Activated naive CD4-positive, alpha-beta T cell treated with anti-CD3 and anti-CD28 coated beads for 36 hours (primary cell): ENCODE data around the gene SYTL2. TPM values are rescaled to one million over a fixed set of nuclear protein-coding genes. Genes with fewer than 3 reads are reported as not detected.
A peak's percentile ranks its signal among the peaks of the same experiment; 100 is the strongest.
"Not testable (repeated sequence)": the region's sequence is repeated elsewhere in the genome, so short reads cannot be mapped to it uniquely, and the experiment has no call there.

Source experiments
- CTCF ChIA-PET: fragments of 350-600 bp; sonication (Branson Sonifier 250); formaldehyde crosslinking; loops from one replicate; lab custom pipeline; 2021; ENCODE audit warnings: antibody characterized with exemption; lab: Charles Lee
- DNase-seq: peaks from one replicate; pipeline ENCODE4 v3.0.0-alpha.2; 2020
- H3K27ac Mint-ChIP-seq: one replicate; pipeline ENCODE4 v1.8.0; 2021; ENCODE audit warnings: mild to moderate bottlenecking, mixed read lengths
- H3K27me3 Mint-ChIP-seq: one replicate; pipeline ENCODE4 v1.8.0; 2021; ENCODE audit warnings: low read depth, mixed read lengths
- H3K36me3 Mint-ChIP-seq: one replicate; pipeline ENCODE4 v1.8.0; 2021; ENCODE audit warnings: low read depth, mixed read lengths
- H3K4me1 Mint-ChIP-seq: one replicate; pipeline ENCODE4 v1.8.0; 2021; ENCODE audit warnings: low read depth, mixed read lengths
- H3K4me3 Mint-ChIP-seq: one replicate; pipeline ENCODE4 v1.8.0; 2021; ENCODE audit warnings: mild to moderate bottlenecking, moderate library complexity, mixed read lengths
- H3K9me3 Mint-ChIP-seq: one replicate; pipeline ENCODE4 v1.8.0; 2021; ENCODE audit warnings: mixed read lengths
- intact Hi-C: fragments of 100-400 bp; cut with micrococcal nuclease; formaldehyde crosslinking; loops from one replicate; pipeline ENCODE4 v1.15.1; 2023
- total RNA-seq, 2 experiments: library from RNA; stranded (reverse); gene quantifications; one replicate each; pipeline ENCODE4 v1.2.3, GENCODE V29; 2021

SYTL2 gene
- total RNA-seq, 2 experiments from 2014 or later, result 13.8 to 13.9 TPM

DNA sequence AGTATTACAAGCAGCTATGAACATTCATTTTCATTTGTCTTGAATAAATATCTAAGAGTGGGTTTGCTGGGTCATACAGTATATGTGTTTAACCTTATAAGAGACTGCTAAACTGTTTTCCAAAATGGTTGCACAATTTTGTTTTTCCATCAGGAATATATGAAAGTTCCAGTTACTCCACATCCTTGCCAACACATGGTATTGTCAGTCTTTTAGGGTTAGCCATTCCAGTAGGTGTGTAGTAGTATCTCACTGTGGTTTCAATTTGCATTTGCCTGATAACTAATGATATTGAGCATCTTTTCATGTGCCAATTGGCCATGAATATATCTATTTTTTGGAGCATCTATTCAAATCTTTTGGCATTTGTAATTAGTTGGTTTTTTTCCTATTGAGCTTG lies 36.5 kb upstream of the SYTL2 start:
- Mint-ChIP-seq H3K27ac (no peak overlapping the region), H3K27me3 (no peaks in the 10 kb centered on the region), H3K9me3 (peaks cover 7% of the 10 kb centered on the region), H3K4me3 (no peak overlapping the region), H3K36me3 (peaks cover 5% of the 10 kb centered on the region), H3K4me1 (peaks cover 6% of the 10 kb centered on the region)
- no peak for DNase-seq
- intact Hi-C loops, result no loop called here
- CTCF ChIA-PET, result interaction anchor here (0.7 to 1.1 kb wide), 2 partner anchors 179 to 728 kb away, joined by 3 read pairs; no protein-coding TSS in a partner anchor

DNA sequence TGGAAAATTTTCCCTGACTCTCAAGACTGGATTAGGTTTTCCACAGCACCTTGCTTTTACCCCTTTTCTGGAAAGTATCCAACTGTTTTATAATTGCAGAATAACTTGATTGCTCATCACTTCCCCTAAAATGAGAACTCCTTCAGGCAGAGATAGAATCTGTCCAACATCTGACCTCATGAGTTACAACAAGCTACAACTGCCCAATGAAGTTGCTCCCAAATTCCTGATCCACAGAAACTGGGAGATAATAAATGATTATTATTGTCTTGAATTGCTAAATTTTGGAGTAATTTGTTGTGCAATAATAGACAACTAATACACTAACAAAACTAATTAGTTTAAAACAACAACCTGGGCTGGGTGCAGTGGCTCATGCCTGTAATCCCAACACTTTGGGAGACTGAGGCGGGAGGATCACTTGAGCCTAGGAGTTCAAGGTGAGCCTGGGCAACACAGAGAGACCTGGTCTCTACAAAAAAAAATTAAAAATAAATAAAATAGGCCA lies 34.2 kb upstream of the SYTL2 start:
- Mint-ChIP-seq H3K9me3 (peaks cover 6% of the 10 kb centered on the region), H3K27me3 (no peaks in the 10 kb centered on the region), H3K36me3 (peaks cover 1% of the 10 kb centered on the region), H3K27ac (no peak overlapping the region), H3K4me3 (no peak overlapping the region), H3K4me1 (peaks cover 6% of the 10 kb centered on the region)
- CTCF ChIA-PET, result no interaction called here
- intact Hi-C loops, result no loop called here
- DNase-seq, result no peak

DNA sequence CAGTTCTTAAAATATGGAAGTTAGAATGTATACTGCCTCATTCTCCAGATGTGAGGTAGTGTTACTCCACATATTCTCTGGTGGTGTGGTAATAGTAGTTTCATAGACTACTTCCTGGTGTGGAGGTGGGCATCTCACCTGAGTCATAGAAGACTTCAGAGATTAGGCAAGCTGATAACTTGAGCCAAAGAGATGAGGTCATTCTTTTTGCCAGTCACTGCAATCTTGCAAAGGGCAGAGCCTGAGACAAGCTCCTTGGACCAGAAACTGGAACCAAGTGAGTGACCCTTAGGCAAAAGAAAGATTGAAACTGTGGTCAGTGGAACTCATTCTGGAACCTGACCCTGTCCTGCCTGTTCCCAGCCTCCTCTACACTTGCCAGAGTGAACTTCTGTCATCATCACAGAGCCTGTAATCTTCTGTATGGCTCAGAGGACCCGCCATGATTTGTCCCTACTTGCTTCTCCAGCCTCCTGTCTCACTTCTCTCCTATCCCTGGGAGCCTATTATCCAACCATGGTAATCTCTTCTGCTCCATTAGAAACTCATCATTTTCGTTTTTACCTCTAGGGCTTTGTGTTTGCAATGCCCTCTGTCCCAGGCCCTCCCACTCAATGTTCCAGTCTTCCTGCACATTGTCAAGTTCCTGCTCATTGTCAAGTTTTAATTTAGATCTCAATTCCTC lies 33.6 kb upstream of the SYTL2 start:
- peaks cover 6% of the 10 kb centered on the region for H3K4me1 Mint-ChIP-seq
- DNase-seq, result no peak
- CTCF ChIA-PET, result interaction anchor here (0.6 to 0.8 kb wide), 2 partner anchors 10 to 18 kb away, joined by 3 read pairs; partner anchors contain the start of gene CCDC83
- peaks cover 5% of the 10 kb centered on the region for H3K9me3 Mint-ChIP-seq
- intact Hi-C loops, result no loop called here
- no peak overlapping the region for H3K4me3 Mint-ChIP-seq
- H3K36me3 Mint-ChIP-seq, result no peaks in the 10 kb centered on the region
- no peak overlapping the region for H3K27ac Mint-ChIP-seq
- H3K27me3 Mint-ChIP-seq, result no peaks in the 10 kb centered on the region

DNA sequence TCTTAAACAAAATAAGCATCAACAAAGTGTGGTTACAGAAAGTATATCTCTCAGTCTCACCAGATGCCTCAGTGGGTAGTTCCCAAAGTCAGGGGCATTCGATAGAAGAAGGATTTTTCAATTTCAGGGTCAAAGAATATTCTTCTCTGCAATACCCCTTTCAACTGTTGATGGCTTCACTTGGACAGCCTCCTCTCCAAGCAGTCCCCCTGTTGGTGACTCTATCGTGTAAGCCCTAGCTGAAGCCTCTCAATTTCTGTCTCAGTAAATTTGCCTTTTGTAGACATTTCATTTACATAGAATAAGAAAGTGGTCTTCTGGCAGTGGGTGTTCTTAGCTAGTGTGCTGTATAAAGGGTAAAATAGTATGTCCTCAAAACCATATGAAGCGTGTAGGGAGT lies 33.0 kb upstream of the SYTL2 start:
- H3K27ac Mint-ChIP-seq, result no peak overlapping the region
- no peak overlapping the region for H3K4me3 Mint-ChIP-seq
- peaks cover 6% of the 10 kb centered on the region for H3K4me1 Mint-ChIP-seq
- CTCF ChIA-PET, result interaction anchor here (0.6 to 0.8 kb wide), 2 partner anchors 11 to 17 kb away, joined by 3 read pairs; partner anchors contain the start of gene CCDC83
- H3K36me3 Mint-ChIP-seq, result no peaks in the 10 kb centered on the region
- peaks cover 5% of the 10 kb centered on the region for H3K9me3 Mint-ChIP-seq
- intact Hi-C loops, result no loop called here
- no peaks in the 10 kb centered on the region for H3K27me3 Mint-ChIP-seq
- DNase-seq, result no peak

DNA sequence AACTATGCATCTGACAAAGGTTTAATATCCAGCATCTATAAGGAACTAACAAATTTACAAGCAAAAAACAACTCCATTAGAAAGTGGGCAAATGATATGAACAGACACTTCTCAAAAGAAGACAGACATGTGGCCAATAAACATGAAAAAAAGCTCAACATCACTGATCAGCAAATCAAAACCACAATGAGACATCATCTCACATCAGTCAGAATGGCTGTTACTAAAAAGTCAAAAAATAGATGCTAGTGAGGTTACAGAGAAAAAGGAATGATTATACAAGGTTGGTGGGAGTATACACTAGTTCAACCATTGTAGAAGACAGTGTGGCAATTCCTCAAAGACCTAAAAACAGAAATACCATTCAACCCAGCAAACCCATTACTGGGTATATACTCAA lies 30.0 kb upstream of the SYTL2 start:
- H3K4me1 Mint-ChIP-seq, intact Hi-C loops, DNase-seq, H3K27me3 Mint-ChIP-seq, H3K27ac Mint-ChIP-seq, H3K4me3 Mint-ChIP-seq, H3K36me3 Mint-ChIP-seq, CTCF ChIA-PET, H3K9me3 Mint-ChIP-seq: not testable (repeated sequence)

DNA sequence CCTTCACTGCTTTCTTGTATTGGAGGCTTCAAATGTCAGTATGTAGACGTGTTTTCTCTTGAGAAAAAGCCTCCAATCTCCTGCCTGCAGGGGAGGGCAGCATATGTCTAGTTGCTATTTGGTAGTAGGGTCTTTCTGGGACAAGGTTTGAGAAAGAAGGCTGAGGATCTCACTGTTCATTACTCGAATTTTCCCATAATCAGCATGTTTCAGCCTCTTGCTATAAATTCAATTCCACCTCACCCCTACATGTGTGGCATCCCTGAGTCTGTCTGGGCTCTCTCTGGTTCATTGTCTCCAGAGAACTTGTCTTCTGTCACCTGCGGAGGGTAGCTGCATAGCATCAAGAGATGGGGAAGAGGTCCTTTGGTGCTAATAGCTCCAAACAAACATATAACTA lies 24.8 kb upstream of the SYTL2 start:
- no peak overlapping the region for H3K27ac Mint-ChIP-seq
- intact Hi-C loops, result no loop called here

DNA sequence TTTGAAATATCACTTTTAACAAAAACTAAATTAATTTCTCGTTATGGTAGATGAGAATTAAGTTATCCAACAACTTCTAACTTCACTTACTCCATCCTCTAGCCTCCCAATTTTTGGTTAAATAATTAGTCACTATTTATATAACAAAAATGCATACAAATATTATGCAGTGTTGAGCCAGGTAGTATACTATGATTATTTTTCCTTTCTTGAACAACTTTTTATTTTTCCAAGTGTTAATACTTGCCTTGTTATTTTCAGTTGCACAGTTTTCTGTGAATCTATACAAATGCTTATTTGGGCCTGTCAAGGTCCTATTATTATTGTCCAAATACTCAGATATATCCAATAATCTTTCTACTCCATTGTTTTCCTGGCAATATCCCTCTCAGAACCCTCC lies 24.3 kb upstream of the SYTL2 start:
- Mint-ChIP-seq H3K27me3 (no peaks in the 10 kb centered on the region), H3K9me3 (peaks cover 7% of the 10 kb centered on the region), H3K27ac (no peak overlapping the region), H3K4me1 (no peaks in the 10 kb centered on the region), H3K36me3 (no peaks in the 10 kb centered on the region), H3K4me3 (no peak overlapping the region)
- intact Hi-C loops, result no loop called here
- DNase-seq, result no peak
- CTCF ChIA-PET, result no interaction called here

More for the DNA sequence above, 24.8 kb upstream of the SYTL2 start:
- no peak for DNase-seq
- no peaks in the 10 kb centered on the region for H3K4me1 Mint-ChIP-seq
- H3K36me3 Mint-ChIP-seq, result no peaks in the 10 kb centered on the region
- no peaks in the 10 kb centered on the region for H3K27me3 Mint-ChIP-seq
- CTCF ChIA-PET, result no interaction called here
- no peak overlapping the region for H3K4me3 Mint-ChIP-seq
- peaks cover 7% of the 10 kb centered on the region for H3K9me3 Mint-ChIP-seq

DNA sequence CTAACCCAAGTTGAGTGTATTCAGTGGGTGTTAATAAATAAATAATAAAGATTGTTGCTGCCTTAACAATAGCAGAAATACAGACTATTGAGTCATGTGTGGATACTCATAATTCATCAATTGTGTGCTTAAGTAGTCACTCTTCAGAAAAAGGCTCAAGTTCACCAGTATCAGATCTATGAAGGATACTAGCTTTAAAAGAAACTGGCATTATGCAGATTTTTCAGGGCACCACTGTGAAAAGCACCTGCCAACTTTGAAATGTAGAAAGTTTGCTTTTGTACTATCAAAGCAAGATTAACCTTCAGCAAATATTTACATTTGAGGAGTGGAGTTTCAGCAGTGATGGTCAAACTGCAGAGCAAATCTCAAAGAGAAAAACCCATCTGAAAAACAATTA lies 20.1 kb upstream of the SYTL2 start:
- intact Hi-C loops, result no loop called here
- CTCF ChIA-PET, result no interaction called here
- Mint-ChIP-seq H3K9me3 (peaks cover 9% of the 10 kb centered on the region), H3K4me1 (peaks cover 23% of the 10 kb centered on the region), H3K27me3 (no peaks in the 10 kb centered on the region), H3K4me3 (no peak overlapping the region), H3K27ac (no peak overlapping the region), H3K36me3 (no peaks in the 10 kb centered on the region)
- no peak for DNase-seq

DNA sequence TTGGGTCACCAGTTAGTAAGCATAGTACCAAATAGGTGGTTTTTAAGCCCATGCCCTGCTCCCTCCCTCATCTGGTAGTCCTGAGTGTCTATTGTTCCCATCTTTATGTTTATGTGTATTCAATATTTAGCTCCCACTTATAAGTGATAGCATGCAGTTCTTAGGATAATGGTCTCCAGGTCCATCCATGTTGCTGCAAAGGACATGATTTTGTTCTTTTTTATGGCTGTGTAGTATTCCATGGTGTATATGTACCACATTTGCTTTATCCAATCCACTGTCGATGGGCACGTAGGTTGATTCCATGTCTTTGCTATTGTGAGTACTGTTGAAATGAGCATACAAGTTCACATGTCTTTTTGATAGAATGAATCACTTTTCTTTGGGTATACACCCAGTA lies 18.2 kb upstream of the SYTL2 start:
- peaks cover 4% of the 10 kb centered on the region for H3K9me3 Mint-ChIP-seq
- H3K27ac Mint-ChIP-seq, result no peak overlapping the region
- H3K4me3 Mint-ChIP-seq, result no peak overlapping the region
- no peaks in the 10 kb centered on the region for H3K36me3 Mint-ChIP-seq
- CTCF ChIA-PET, result no interaction called here
- peaks cover 39% of the 10 kb centered on the region for H3K4me1 Mint-ChIP-seq
- intact Hi-C loops, result loop anchor here (10.0 kb wide), 1 partner anchor 234 kb away; no protein-coding TSS in a partner anchor
- DNase-seq, result no peak
- no peaks in the 10 kb centered on the region for H3K27me3 Mint-ChIP-seq

DNA sequence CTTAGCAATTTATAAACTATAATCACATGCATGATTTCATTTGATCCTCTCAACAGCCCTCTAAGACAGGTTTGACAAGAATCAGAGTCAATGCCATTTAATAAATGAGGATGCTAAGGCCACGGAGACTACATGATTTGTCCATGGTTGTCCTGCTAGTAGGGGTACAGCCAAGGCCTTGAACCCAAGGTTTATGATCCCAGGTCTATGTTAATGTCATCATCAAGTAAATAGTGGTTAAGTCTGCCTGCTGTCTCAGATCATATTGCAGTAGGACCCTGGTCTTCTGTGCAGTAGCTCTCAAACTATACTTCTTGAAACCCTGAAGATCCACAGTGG lies 17.7 kb upstream of the SYTL2 start:
- no peak overlapping the region for H3K27ac Mint-ChIP-seq
- CTCF ChIA-PET, result interaction anchor here (0.8 to 1.6 kb wide), 3 partner anchors 26 to 241 kb away, joined by 3 to 5 read pairs (median 3); partner anchors contain the start of gene CCDC83
- no peaks in the 10 kb centered on the region for H3K36me3 Mint-ChIP-seq
- H3K27me3 Mint-ChIP-seq, result no peaks in the 10 kb centered on the region
- intact Hi-C loops, result loop anchor here (1.0 to 10.0 kb wide), 2 partner anchors 200 to 234 kb away; partner anchors contain the start of gene TMEM126B
- peaks cover 44% of the 10 kb centered on the region for H3K4me1 Mint-ChIP-seq
- DNase-seq, result no peak
- H3K9me3 Mint-ChIP-seq, result peaks cover 4% of the 10 kb centered on the region
- no peak overlapping the region for H3K4me3 Mint-ChIP-seq

DNA sequence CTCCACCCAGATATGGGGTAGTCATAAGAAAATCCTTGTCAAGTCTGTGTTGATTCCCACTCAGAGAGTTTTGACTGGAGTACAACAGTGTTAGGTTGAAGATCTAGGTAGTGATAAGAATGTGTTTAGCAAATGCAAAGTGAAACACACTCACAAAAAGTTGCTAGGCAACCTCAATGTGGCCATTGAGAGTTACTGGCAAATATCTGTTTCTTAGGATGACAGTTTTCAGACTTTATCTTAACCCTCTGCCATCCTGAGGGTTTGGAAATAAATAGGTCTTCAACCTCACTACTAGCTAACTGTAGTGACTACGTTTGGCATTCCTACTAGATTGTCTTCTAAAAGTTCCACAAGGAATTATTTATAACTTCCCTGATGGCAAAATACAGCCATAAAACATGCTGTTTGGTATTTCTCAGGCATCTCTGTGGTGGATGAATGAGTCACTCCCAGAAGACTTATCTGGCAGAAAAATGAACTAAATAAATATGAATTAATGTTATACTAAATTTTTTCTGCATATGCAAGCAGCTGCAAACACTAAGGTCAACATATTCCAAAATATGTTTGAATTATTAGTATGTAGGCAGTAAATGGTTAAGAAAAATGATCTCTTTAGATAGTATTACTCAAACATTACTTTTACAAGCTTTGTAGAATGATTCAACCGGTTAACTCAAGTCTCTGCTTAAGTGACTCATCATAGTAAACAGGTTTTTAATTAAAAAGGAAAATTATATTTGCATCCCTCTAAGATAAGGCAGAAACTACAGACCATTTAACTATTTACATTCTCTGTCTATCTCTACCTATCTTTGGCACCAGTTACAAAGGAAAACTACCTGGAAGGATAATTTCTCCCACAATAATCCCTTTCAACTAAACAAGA lies 17.1 kb upstream of the SYTL2 start:
- no peak overlapping the region for H3K4me3 Mint-ChIP-seq

More for the DNA sequence above, 17.1 kb upstream of the SYTL2 start:
- DNase-seq, result peak; percentile 53
- no peak overlapping the region for H3K27ac Mint-ChIP-seq
- H3K36me3 Mint-ChIP-seq, result no peaks in the 10 kb centered on the region
- peaks cover 4% of the 10 kb centered on the region for H3K9me3 Mint-ChIP-seq
- intact Hi-C loops, result loop anchor here (1.0 to 10.0 kb wide), 6 partner anchors 128 to 765 kb away; partner anchors contain the start of gene TMEM126B
- CTCF ChIA-PET, result interaction anchor here (0.8 to 1.6 kb wide), 3 partner anchors 27 to 240 kb away, joined by 3 to 5 read pairs (median 3); partner anchors contain the start of gene CCDC83
- peaks cover 49% of the 10 kb centered on the region for H3K4me1 Mint-ChIP-seq
- H3K27me3 Mint-ChIP-seq, result no peaks in the 10 kb centered on the region
